GM20431 (cell line): ENCODE measurements around the gene WDR7.
"Not testable (repeated sequence)": the region's sequence is repeated elsewhere in the genome, so short reads cannot be mapped to it uniquely, and the experiment has no call there.

ENCODE experiments used
- in situ Hi-C: fragments of 300-500 bp; cut with MseI, MboI; formaldehyde crosslinking; loops from one replicate; pipeline ENCODE4 v1.15.0; 2020; ENCODE audit warnings: low sequenced_read_pairs; ENCODE audit not compliant: unreplicated experiment

Gene WDR7

GRCh38 chr18:56652802-56653201 is 1.6 kb downstream of the WDR7 start:
- in situ Hi-C loops, result no loop called here

DNA sequence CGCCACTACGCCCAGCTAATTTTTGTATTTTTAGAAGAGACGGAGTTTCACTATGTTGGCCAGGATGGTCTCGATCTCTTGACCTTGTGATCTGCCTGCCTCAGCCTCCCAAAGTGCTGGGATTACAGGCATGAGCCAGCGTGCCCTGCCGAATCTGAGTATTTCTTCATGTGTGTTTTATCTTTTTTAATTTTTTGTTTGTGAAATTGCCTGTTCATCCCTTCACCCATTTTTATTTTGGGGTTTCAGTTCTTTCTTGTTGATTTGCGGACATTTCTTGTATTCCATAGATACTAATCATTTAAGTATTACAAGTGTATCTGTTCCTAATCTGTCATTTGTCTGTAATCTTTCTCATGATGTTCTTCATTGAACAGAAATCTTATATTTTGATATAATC is 3.1 kb downstream of the WDR7 start:
- in situ Hi-C loops, result not testable (repeated sequence)

DNA sequence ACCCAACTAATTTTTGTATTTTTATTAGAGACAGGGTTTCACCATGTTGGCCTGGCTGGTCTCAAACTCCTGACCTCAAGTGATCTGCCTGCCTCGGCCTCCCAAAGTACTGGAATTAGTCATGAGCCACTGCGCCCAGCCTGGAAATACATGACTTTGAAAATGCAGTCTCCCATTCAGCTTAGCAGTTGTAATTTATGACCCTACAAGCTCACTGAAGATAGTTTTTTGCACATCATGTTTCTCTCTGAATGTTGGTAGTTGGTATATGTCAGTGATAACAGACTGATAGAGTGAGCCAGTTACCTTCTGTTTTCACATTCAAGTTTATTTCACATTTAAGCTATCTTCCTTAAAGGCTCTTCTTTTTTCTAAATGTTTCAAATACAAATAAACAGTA is 7.1 kb downstream of the WDR7 start:
- in situ Hi-C loops, result no loop called here

GRCh38 chr18:56659111-56659510 is 8.0 kb downstream of the WDR7 start:
- in situ Hi-C loops, result no loop called here

GRCh38 chr18:56660655-56661054 is 9.5 kb downstream of the WDR7 start:
- in situ Hi-C loops, result no loop called here

DNA sequence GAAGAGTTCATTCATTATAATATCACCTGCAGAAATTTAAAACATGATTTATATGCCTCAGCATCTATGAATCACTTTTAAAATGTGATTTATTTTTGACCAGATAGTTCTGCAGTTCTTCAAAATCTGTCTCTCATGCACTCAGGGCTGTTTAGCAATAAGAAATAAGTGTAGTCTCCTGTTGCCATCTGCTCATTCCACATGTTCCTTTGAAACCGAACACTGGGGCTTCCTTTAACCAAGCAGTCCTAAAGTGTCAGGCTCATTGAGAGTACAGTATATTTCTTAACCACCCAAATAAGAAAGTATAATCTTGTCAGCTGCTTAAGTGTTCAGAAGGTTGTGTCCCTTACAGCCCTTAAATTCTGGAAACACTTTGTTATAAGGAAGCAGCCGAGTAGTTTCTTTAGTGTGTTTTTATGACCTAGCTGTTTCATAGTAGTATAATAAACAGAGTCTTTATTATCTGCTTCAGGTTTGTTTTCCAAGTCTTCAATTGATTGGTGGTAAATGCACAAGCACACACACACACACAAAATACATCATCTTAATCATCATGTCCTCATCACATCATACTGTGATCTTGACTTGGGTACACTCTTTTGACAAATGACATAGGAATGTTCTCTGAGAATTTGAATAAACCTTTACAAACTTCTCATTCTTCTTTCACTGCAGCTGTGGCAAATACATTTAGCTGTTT is 10.4 kb downstream of the WDR7 start:
- in situ Hi-C loops, result no loop called here

DNA sequence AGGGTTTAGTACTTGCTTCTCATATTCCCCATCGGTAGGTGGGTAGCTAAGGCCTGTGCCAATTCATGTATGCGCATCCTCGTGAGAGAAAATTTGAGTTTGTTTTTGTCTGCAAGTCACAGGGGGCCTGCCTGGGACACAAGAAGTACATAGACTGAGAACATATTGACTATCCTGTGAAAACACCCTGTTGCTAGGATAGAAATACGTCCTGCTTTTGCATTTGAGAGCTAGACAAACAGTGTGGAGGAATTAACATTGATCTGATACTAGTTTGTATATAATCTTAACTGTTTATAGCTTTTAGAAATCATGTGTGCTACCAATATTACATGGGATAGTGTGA is 10.9 kb downstream of the WDR7 start:
- in situ Hi-C loops, result no loop called here

GRCh38 chr18:56662502-56662901 is 11.3 kb downstream of the WDR7 start:
- in situ Hi-C loops, result no loop called here

GRCh38 chr18:56662902-56663301 is 11.7 kb downstream of the WDR7 start:
- in situ Hi-C loops, result no loop called here

DNA sequence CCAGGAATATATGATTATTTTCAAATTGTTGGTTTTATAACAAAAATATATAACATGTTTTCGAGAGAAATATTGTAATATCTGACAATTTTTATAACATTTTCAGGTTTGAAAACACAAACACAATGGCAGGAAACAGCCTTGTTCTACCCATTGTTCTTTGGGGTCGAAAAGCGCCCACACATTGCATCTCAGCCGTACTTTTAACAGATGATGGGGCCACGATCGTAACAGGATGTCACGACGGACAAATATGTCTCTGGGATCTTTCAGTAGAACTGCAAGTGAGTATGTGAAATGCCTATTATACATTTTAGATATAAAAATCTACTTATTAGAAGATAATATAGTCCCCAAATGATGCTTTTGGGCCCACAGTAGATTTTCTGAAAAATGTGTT is 21.2 kb downstream of the WDR7 start:
- in situ Hi-C loops, result no loop called here

DNA sequence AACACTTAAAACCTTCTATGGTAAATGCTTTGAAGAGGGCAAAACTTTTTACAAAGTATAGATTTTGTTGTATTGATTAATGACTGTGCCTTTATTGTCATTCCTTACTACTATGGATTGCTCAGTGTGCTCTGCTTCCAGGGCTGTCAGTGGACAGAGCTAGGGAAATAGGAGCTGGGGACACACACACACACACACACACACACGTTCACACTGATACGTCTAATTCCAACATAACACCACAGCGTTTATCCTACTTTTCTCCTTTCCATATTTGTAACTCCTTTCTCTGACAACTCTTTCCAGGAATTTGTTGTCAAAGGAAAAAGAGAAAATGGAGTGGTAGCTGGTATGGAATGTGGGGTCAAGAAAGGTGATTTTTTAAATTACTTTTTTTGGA is 21.8 kb downstream of the WDR7 start:
- in situ Hi-C loops, result no loop called here

GRCh38 chr18:56676639-56677038 is 25.5 kb downstream of the WDR7 start:
- in situ Hi-C loops, result no loop called here

GRCh38 chr18:56678836-56679565 is 27.8 kb downstream of the WDR7 start:
- in situ Hi-C loops, result no loop called here

- in situ Hi-C loops, result no loop called here
Measured at GRCh38 chr18:56684277-56684676, 33.1 kb downstream of the WDR7 start.

DNA sequence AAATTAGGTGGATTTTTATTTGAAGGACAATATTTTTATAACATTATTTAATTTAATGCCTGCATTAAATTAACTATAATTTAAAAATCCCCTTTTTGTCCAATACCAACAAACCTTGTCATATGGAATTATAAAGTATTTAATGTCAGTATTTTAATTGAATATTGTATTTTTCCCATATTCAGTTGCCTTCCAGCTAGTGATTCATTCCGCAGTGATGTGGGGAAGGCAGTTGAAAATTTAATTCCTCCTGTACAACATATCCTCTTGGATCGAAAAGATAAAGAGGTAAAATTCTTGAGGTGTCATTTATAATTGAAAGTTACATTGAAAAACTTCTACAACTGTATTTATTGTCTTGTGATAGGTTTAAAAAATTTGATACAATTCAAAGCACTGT is 40.4 kb downstream of the WDR7 start:
- in situ Hi-C loops, result no loop called here

DNA sequence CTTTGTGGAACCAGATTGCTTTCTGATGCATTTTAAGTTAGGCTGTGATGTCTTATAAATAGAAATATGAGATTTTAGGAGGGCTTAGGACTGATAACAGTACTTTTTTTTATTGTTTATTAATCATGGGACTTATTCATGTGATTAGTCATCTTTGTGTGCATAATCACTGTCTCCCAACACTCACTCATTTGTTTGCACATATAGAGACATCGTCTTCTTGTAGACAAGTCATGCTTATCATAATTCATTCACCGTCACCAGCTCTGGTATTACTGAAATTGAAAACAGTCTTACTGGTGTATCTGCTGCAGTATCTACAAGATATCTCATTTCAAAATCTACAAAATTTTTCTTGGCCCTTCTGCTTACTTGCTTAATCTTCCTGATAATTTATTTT is 45.8 kb downstream of the WDR7 start:
- in situ Hi-C loops, result no loop called here

DNA sequence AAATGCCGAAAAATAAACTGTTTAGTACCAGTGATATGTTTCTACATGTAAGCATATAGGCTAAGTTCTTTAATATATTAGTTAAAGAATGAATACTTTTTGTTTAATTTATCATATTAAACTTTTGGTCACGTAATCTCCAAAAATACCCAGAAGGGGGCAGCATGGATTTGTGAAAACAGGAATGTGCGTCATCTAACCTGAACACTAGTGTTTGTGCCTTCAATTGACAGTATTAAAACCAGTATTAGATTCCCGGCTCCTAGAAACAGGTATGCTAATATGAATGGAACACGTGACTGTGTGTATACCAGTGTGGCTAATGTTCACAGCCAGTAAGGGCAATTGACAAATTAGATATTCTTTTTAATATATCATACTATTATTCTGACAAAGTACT is 51.8 kb downstream of the WDR7 start:
- in situ Hi-C loops, result no loop called here

GRCh38 chr18:56709463-56709862 is 58.3 kb downstream of the WDR7 start:
- in situ Hi-C loops, result no loop called here

DNA sequence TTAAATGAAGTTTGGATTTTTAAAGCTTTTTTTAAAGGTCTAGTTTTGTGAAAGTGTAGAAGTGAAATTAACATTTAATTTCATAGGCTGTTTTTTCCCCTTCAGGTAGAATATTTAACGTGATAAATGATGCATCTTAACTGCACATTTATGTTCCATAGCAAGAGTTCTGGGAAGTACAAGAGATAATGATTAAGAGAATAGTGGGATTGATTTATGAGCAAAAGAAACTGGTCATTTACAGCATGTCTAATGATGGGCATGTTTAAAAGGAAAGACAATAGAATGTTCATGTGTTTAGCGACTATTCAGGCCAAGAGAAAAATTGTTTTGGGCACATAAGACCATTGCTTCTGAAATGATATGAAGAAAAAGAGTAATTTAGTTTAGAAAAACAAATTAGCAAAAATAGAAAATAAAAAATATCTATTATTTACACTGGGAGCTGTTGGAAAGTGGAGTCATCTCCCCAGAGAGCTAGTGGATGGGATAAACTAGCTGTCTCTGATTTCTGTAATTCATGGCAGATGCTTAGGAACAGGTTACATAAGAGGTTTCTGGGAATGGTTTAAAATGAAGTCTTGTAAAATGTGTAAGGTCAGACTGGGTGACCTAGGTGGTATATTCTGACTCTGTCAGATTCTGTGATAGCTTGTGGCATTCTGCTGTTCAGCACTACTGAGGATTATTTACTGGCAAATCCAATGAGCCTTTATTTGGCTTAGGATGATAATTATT is 60.7 kb downstream of the WDR7 start:
- in situ Hi-C loops, result no loop called here

DNA sequence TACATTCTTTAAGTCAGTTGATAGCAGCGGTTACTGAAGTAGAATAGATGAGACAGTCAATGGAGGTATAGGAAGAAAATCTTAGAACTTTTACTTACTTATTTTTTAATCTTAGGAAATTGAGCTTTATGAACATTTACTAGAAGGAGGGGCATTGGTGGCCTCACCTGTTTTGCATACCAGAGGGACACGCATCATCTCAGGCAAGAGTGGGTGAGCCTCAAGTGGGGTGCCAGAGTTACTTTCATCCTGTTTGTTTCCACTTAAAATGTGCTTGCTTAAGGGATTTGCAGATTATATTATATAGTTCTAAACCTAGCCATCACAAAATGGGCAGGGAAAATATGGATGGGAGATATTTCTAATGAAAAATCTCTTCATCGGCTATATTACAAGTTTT is 61.6 kb downstream of the WDR7 start:
- in situ Hi-C loops, result no loop called here

DNA sequence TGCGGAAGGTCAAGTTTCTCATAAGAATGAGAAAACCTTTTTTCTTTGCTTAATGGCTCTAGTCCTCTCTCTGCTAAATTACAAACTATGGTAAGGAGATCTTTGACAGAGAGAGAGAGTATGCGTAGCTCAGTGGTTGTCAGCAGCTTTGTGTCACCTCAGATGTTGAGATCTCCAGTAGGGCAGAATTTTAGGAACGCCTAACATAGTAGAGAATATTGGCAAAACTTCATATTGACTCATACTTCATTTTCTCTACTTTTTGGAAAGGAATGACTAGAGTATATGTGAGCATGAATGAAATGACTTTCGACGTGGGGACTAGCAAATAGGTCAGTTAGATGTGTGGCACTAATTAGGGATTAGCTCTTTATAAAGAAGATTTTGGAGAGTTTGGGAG is 64.0 kb downstream of the WDR7 start:
- in situ Hi-C loops, result no loop called here
